HFF-Myc (cell line): Measurements from ENCODE around the gene PRDM16.

ENCODE experiments used
- DNase-seq: peaks from one replicate; pipeline ENCODE4 v3.0.0-alpha.2; 2011; ENCODE audit warnings: low read depth; ENCODE audit errors: extremely low read depth
- H3K4me3 ChIP-seq: replicated peaks from 2 replicates; pipeline ENCODE4 v1.5.1; 2011; ENCODE audit warnings: low read depth, mild to moderate bottlenecking, control low read depth, low read length
- TF ChIP-seq, protein P1 (sequence below): IDR thresholded peaks from 2 replicates; pipeline ENCODE4 v1.5.1; 2012; ENCODE audit warnings: mild to moderate bottlenecking, low read depth, low read length, control low read depth; ENCODE audit errors: missing control alignments

Gene PRDM16

GRCh38 chr1:3171761-3172160, 102.8 kb downstream of the PRDM16 start:
- no peak for DNase-seq
- TF ChIP-seq, protein P1, sequence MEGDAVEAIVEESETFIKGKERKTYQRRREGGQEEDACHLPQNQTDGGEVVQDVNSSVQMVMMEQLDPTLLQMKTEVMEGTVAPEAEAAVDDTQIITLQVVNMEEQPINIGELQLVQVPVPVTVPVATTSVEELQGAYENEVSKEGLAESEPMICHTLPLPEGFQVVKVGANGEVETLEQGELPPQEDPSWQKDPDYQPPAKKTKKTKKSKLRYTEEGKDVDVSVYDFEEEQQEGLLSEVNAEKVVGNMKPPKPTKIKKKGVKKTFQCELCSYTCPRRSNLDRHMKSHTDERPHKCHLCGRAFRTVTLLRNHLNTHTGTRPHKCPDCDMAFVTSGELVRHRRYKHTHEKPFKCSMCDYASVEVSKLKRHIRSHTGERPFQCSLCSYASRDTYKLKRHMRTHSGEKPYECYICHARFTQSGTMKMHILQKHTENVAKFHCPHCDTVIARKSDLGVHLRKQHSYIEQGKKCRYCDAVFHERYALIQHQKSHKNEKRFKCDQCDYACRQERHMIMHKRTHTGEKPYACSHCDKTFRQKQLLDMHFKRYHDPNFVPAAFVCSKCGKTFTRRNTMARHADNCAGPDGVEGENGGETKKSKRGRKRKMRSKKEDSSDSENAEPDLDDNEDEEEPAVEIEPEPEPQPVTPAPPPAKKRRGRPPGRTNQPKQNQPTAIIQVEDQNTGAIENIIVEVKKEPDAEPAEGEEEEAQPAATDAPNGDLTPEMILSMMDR: no peak
- H3K4me3 ChIP-seq: no peak overlapping the region

DNA sequence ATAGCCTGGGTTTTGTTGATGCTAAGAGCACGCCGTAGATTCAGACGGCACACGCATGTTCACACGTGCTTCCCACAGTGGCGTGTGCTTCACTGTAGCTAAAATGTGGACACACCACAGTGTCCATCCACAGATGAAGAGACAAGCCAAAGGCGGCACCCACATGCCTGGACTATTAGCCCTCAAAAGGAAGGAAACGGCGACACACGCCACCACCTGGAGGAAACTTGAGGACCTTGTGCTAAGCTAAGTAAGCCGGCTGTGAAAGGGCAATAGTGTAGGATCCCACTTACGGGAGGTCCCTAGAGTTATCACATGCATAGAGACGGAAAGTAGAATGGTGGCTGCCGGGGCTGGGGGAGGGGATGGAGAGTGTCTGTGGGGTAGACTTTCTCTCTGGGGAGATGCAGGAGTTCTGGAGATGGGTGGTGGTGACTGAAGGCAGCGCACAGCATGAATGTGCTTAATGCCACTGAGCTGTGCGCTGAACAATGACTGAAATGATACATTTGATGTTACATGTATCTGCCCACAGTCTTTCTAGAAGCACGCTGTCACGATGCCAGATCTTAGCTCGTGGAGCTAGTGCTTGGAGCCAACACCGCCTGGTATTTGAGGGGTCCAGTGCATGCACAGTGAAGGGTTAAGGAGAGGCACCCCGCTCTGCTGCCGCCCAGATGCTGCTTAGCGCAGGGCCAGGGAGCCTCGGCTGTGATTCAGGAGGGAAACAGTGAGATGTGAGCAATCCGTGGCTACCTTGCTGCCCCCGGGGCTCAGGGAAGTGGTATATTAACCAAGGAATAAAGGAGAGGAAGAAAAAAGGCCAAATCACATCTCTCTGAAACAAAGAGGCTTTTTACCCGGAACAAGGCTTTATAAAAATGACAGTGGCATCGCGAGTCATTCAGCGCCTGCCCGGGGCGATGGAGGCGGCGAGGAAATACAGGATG, 103.7 kb downstream of the PRDM16 start:
- TF ChIP-seq, protein P1: no peak
- H3K4me3 ChIP-seq: no peak overlapping the region
- no peak for DNase-seq

GRCh38 chr1:3173381-3173980, 104.5 kb downstream of the PRDM16 start:
- DNase-seq: no peak
- TF ChIP-seq, protein P1: no peak
- no peak overlapping the region for H3K4me3 ChIP-seq

DNA sequence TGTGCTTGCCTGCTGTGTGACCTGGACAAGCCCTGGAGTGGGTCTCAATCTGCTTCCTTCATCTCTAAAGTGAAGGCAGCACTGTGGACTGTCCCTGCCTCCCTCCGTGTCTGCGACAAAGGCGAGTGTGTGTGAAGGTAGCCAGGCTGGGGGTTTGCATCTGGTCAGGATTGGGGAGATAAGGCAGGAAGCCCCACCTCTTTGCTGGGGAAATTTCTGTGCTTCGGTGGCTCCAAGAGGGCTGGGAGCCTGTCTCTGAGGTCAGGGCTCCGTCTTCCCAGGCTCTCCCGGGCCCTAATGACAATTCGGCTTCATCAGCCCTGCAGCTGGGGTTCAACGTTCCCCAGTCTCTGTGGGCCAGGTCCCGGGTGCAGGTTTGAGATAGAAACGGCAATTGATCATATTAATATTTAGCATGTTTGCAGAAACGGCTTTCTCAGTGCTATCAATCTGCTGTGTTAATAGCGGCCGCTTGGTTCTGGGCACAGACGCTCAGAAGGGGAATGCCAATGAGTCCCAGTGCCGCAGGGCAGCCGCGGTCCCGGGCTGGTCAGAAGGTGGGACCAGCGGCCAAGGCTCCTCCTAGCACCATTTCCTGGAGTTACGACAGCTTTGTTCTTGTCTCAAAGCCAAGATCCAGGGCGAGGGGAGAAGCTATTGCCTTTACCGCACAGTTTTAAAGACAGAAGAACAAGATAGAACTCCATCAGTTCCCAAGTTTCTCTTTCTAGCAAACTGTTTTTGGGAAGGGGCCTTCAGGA, 105.7 kb downstream of the PRDM16 start:
- no peak overlapping the region for H3K4me3 ChIP-seq
- TF ChIP-seq, protein P1: no peak
- DNase-seq: no peak

- H3K4me3 ChIP-seq: no peak overlapping the region
- TF ChIP-seq, protein P1: no peak
- no peak for DNase-seq
Observed at GRCh38 chr1:3175486-3175885, 106.5 kb downstream of the PRDM16 start.

DNA sequence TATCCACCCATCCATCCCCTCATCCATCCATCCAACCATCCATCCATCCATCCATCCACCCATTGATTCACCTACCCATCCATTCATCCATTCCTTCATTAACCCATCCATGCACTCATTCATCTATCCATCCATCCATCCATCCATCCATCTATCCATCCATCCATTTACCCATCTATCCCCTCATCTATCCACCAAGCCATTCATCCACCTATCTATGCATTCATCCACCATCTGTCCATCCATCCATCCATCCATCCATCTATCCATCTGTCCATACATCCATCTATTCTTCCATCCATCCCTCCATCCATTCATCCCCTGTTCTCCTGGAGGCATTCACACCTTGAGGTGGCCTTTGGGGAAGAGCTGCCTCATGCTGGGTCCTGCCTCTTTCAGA, 107.0 kb downstream of the PRDM16 start:
- no peak for DNase-seq
- TF ChIP-seq, protein P1: no peak
- H3K4me3 ChIP-seq: no peak overlapping the region
